ENCODE data around the gene PGLYRP4.
A peak's percentile ranks its signal among the peaks of the same experiment; 100 is the strongest.

Gene PGLYRP4

DNA sequence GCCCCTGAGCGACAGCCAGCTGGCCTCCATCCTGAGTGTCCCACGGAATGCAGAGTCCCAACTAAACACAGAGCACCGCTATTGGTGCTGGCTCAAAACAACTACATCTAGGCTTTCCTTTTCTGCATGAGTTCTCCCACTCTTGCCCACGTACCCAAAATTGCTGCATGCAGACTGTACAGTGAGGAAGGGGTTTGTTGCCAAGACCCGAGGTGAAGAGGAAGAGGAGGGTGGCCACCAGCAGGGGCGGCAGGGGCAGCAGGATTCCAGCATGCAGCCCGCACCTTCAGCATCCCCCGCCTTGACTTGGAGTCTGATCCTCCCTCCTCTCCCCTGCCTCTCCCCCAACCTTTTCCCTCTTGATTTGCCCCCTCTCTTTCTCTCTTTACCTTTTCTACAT lies 17.1 kb upstream of the PGLYRP4 start:
- Mint-ChIP-seq H3K4me1 (no peaks in the 10 kb centered on the region), H3K4me3 (no peak overlapping the region), H3K36me3 (no peaks in the 10 kb centered on the region), H3K27me3 (peaks cover 42 to 45% of the 10 kb centered on the region in 2 donors), H3K9me3 (no peaks in the 10 kb centered on the region), H3K27ac (no peak overlapping the region)
- ATAC-seq (replicated peaks): no peak
- no peak for DNase-seq

DNA sequence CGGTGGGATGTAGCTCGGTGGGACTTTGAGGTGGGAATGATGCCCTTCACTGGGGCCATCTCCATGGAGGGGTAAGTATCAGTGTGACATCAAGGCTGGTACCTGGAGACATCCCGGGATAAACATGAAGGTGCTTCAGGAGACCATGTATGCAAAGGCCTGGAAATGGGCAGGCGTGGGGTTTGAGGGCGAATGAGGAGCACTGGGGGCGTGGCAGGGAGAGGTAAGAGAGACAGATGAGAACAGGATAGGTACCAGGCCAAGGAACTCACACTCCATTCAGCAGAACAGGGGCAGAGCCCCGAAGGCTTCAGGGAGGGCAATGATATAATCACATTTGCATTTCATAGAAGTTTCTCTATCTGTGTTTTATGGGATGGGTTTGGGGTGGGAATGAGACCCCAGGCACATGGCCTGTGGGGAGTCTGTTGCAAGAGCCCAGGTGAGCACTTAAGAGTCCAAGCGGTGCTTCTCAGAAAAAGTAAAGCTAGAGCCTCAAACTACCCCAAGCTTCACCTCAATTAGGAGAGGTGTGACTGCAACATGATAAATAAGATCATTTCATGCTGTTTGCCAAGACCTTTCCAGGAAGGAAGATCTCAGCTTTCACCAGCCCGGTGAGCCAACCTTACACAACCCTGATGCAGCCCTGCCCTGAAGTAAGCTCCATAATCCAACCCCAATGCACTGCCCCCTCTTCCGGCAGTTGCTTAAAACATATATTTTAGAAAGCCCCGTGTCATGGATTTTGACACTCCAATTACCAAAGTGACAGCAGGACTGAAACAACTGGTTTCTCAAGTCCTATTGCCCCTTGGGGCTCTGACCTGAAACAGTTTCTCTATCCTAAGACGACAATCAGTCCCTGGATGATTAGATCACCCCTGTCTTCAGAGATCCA lies 16.4 kb upstream of the PGLYRP4 start:
- H3K4me1 Mint-ChIP-seq: no peaks in the 10 kb centered on the region

DNA sequence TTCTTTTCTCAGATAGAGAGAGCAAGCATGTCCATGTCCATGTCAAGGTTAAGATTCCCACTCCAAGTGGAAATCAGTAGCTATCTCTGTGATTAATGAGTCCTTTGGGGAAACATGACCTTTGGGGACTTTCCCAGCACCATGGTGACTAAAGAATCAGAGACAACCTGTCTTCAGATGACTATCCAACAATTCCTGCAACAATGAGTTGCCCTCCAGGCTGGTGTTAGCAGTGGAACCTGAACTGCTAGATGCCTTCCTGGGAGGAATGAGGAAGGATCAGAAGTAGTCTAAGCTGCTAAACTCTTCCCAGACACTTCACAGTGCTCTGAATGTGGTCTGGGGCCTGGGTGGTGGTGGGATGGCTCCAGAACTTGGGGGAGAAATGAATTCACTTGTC lies 15.5 kb upstream of the PGLYRP4 start:
- ATAC-seq (replicated peaks) (peak in 1 of 2 donors; percentile 41), DNase-seq (no peak)
- Mint-ChIP-seq H3K9me3 (no peaks in the 10 kb centered on the region), H3K4me3 (no peak overlapping the region), H3K27me3 (peaks cover 33 to 35% of the 10 kb centered on the region in 2 donors), H3K4me1 (no peaks in the 10 kb centered on the region), H3K27ac (no peak overlapping the region), H3K36me3 (no peaks in the 10 kb centered on the region)

More for the DNA sequence above, 16.4 kb upstream of the PGLYRP4 start:
- no peaks in the 10 kb centered on the region for H3K36me3 Mint-ChIP-seq
- ATAC-seq (replicated peaks) (no peak), DNase-seq (no peak)
- H3K27me3 Mint-ChIP-seq: peaks cover 38 to 41% of the 10 kb centered on the region in 2 donors
- H3K9me3 Mint-ChIP-seq: no peaks in the 10 kb centered on the region
- no peak overlapping the region for H3K27ac Mint-ChIP-seq
- no peak overlapping the region for H3K4me3 Mint-ChIP-seq

DNA sequence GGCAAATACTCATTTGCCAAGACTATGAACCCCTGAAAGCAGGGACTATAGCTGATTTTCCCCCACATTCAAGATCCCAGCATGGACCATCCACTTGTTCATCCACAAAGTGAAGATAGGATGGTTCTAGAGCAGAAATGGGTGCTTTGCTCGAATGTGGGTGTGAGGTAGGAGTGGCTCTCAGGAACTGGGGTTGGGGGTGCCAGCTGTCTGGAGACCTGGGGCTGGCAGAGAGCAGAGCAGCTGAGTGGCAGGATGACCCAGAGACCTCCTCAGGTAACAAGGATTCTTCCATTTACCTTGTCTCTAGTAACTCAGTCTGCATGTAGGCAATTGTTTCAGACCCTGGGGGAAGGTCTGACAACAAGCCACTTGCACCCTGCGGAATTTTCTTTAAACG lies 15.0 kb upstream of the PGLYRP4 start:
- DNase-seq (no peak), ATAC-seq (replicated peaks) (no peak)
- no peaks in the 10 kb centered on the region for H3K36me3 Mint-ChIP-seq
- H3K27me3 Mint-ChIP-seq: peaks cover 33 to 36% of the 10 kb centered on the region in 2 donors
- no peaks in the 10 kb centered on the region for H3K4me1 Mint-ChIP-seq
- H3K4me3 Mint-ChIP-seq: no peak overlapping the region
- H3K9me3 Mint-ChIP-seq: no peaks in the 10 kb centered on the region
- no peak overlapping the region for H3K27ac Mint-ChIP-seq

DNA sequence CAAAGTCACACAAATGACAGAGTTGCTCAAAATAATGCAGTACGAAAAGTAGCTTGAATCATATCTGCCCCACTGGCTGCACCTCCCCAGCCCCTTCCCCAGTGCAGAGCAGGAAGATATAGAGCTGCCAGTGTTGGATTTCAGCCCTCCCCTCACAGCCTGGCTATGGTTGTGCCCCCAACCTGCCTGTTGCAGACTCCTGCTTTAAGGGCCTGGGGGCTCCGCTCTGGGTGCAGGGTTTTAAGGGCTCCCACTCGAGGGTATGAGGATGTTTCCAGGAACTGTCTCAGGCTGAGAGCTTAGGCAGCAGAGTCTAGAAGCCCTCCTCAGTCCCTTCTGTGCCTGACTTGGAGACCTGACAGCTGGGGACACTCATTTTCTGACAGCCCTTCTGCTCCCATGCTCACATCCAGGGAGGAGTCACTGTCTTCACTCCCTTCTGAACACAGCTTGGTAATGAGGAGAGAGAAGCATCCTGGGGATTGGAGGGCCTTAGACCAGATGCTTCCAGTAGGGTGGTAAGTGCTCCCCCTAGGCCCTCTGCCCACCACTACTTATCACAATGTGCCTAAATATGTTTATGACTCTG lies 13.6 kb upstream of the PGLYRP4 start:
- H3K9me3 Mint-ChIP-seq: no peaks in the 10 kb centered on the region
- DNase-seq (no peak), ATAC-seq (replicated peaks) (no peak)
- H3K36me3 Mint-ChIP-seq: no peaks in the 10 kb centered on the region
- H3K4me1 Mint-ChIP-seq: peaks cover 10 to 11% of the 10 kb centered on the region in 2 donors
- no peak overlapping the region for H3K4me3 Mint-ChIP-seq
- H3K27ac Mint-ChIP-seq: no peak overlapping the region
- peaks cover 42 to 44% of the 10 kb centered on the region in 2 donors for H3K27me3 Mint-ChIP-seq

DNA sequence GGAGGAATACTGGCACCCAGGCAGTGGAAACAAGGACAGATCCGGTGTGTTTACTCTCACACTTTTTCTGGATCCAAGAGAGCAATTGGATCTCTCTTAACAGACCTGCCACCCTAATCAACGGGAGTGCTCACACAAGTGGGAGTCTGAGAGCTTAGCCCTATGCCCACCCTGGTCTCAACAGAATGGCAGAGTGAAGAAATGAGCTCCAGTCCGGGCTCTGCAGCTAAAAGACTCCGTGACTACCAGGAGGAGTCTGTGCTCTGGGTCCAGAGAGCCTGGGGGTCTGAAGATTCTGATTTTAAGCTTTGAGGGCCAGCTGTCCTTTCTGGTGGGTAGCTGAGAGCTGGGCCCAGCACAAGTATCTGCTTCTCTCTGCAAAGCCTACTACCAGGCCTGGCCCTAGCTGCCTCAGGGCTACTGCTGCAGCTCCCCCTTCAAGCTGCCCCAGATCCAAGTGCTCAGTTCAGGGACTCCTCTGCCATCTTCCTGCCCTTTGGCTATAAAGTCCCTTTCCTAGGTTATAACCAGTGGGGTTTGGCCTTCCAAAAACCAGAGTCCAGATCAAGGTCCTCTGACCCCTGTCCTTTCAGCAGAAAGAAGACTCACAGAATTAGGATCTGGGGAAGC lies 13.0 kb upstream of the PGLYRP4 start:
- DNase-seq (no peak), ATAC-seq (replicated peaks) (no peak)
- Mint-ChIP-seq H3K4me1 (peaks cover 13 to 17% of the 10 kb centered on the region in 2 donors), H3K36me3 (no peaks in the 10 kb centered on the region), H3K27ac (no peak overlapping the region), H3K4me3 (no peak overlapping the region), H3K9me3 (no peaks in the 10 kb centered on the region), H3K27me3 (peaks cover 42 to 49% of the 10 kb centered on the region in 2 donors)

DNA sequence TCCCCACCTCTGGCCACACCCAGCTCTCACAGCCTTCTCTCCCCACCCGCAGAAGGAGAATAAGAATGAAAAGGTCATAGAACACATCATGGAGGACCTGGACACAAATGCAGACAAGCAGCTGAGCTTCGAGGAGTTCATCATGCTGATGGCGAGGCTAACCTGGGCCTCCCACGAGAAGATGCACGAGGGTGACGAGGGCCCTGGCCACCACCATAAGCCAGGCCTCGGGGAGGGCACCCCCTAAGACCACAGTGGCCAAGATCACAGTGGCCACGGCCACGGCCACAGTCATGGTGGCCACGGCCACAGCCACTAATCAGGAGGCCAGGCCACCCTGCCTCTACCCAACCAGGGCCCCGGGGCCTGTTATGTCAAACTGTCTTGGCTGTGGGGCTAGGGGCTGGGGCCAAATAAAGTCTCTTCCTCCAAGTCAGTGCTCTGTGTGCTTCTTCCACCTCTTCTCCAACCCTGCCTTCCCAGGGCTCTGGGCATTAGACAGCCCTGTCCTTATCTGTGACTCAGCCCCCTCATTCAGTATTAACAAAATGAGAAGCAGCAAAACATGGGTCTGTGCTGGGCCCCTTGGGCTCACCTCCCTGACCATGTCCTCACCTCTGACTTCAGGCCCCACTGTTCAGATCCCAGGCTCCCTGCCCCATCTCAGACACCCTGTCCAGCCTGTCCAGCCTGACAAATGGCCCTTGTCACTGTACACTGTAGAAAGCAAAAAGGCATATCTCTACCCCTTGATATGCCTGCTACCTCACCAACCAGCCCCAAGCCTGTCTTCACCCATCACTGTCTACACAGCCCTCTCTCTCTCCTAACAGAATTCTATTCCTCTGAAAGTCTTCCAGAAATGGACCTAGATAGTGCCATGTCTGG lies 12.2 kb upstream of the PGLYRP4 start:
- no peak overlapping the region for H3K27ac Mint-ChIP-seq
- no peaks in the 10 kb centered on the region for H3K9me3 Mint-ChIP-seq
- H3K36me3 Mint-ChIP-seq: no peaks in the 10 kb centered on the region
- peaks cover 15 to 19% of the 10 kb centered on the region in 2 donors for H3K4me1 Mint-ChIP-seq
- H3K4me3 Mint-ChIP-seq: no peak overlapping the region
- ATAC-seq (replicated peaks) (no peak), DNase-seq (no peak)
- peaks cover 42 to 49% of the 10 kb centered on the region in 2 donors for H3K27me3 Mint-ChIP-seq

DNA sequence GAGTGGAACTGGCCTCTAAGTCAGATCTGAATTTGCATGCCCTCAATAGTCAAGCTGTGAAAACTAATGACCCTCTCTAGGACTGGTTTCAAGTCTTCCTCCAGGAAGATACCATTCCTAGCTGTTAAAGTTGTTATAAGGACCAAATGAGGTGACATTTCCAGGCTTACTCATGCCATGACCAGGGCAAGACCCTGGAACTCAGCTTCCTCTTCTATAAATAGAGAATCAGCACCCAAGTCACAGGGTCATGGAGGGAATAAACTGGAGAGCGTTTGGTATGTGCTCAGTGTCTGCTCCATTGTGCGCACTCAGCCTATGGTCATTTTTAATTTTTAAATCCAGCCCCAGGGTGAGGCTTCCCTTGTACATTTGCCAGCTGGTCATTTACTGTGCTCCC lies 11.5 kb upstream of the PGLYRP4 start:
- DNase-seq (no peak), ATAC-seq (replicated peaks) (no peak)
- peaks cover 15 to 19% of the 10 kb centered on the region in 2 donors for H3K4me1 Mint-ChIP-seq
- H3K4me3 Mint-ChIP-seq: no peak overlapping the region
- H3K27ac Mint-ChIP-seq: no peak overlapping the region
- peaks cover 40 to 50% of the 10 kb centered on the region in 2 donors for H3K27me3 Mint-ChIP-seq
- no peaks in the 10 kb centered on the region for H3K36me3 Mint-ChIP-seq
- no peaks in the 10 kb centered on the region for H3K9me3 Mint-ChIP-seq

DNA sequence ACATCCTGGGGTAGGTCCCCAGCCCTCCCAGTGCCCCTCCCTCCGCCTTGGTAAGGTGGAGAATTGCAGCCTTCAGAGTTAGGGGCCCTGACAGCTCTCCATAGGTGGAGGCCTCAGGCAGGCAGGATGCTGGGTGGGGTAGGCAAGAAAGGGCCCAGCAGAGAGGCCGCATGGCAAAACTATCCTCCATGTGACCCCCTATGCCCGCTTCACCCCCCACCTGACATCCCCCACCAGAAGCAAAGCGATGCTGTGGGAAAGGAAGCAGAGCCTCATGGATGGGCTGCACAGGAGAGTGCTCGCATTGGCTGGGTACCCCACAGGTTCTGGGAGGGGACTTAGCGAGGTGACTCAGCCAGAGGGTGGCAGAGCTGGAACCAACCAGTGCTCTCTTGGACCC lies 10.6 kb upstream of the PGLYRP4 start:
- Mint-ChIP-seq H3K4me1 (peaks cover 15 to 19% of the 10 kb centered on the region in 2 donors), H3K9me3 (no peaks in the 10 kb centered on the region), H3K4me3 (no peak overlapping the region), H3K36me3 (no peaks in the 10 kb centered on the region), H3K27me3 (peaks cover 38 to 52% of the 10 kb centered on the region in 2 donors), H3K27ac (no peak overlapping the region)
- ATAC-seq (replicated peaks) (no peak), DNase-seq (no peak)

DNA sequence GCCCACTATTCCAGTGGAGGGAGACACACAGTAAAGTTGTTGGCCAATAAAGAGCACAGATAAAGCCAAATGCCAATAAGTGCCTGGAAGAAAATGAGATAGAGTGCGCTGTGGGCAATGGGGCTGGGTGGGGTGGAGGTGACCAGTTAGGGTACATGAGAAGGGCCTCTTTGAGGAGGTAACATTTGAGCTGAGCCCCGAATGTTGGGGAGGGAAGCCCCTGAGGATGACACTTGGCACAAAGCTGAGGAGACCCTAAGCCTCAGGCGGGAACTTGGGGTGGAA lies 10.0 kb upstream of the PGLYRP4 start:
- H3K4me1 Mint-ChIP-seq: peaks cover 15 to 19% of the 10 kb centered on the region in 2 donors
- no peak overlapping the region for H3K4me3 Mint-ChIP-seq
- ATAC-seq (replicated peaks) (no peak), DNase-seq (no peak)
- H3K27me3 Mint-ChIP-seq: peaks cover 39 to 54% of the 10 kb centered on the region in 2 donors
- no peak overlapping the region for H3K27ac Mint-ChIP-seq
- no peaks in the 10 kb centered on the region for H3K9me3 Mint-ChIP-seq
- no peaks in the 10 kb centered on the region for H3K36me3 Mint-ChIP-seq

DNA sequence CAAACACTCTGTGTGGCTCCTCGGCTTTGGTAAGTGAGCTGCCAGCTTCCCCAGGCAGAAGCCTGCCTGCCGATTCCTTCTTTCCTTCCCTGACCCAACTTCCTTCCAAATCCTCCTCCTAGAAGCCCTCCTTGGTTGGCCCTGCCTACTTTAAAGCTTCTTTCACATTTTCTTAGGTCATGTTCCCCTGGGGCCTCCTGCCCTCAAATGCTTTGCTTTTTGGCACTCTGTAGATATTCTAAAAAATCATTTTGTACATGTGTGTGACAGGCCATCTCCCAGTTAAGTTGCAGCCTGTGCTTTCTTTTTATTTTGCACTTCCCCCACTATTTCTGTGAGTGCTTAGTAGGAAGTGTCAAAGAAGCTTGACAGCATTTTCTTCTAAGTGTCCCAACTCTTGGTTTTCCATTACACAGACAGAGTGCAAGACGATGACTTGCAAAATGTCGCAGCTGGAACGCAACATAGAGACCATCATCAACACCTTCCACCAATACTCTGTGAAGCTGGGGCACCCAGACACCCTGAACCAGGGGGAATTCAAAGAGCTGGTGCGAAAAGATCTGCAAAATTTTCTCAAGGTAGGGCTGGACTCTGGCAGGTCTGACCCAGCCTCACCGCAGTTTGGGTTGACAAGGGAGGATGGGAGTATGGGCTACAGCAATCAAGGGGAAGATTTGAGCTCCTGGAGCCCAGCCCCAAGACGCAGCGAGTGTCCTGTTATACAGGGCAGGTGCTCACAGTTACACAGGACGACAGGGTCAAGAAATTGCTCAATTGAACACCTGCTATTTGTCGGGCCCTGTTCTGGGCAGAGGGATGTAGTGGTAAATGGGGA lies 9.4 kb upstream of the PGLYRP4 start, which contains the start of gene S100A9:
S100A9 (plus strand) TSS at position 2 of the 838 bp plus-strand sequence; CDS start at position 432, 430 bp downstream.
- ATAC-seq (replicated peaks): no peak
- no peaks in the 10 kb centered on the region for H3K36me3 Mint-ChIP-seq
- H3K9me3 Mint-ChIP-seq: no peaks in the 10 kb centered on the region
- H3K27ac Mint-ChIP-seq: peak within 1 kb of the TSS; percentile 20
- peaks cover 39 to 54% of the 10 kb centered on the region in 2 donors for H3K27me3 Mint-ChIP-seq
- peaks cover 15 to 19% of the 10 kb centered on the region in 2 donors for H3K4me1 Mint-ChIP-seq
- DNase-seq: no peak
- H3K4me3 Mint-ChIP-seq: peak within 1 kb of the TSS in 1 of 2 donors; percentile 37

DNA sequence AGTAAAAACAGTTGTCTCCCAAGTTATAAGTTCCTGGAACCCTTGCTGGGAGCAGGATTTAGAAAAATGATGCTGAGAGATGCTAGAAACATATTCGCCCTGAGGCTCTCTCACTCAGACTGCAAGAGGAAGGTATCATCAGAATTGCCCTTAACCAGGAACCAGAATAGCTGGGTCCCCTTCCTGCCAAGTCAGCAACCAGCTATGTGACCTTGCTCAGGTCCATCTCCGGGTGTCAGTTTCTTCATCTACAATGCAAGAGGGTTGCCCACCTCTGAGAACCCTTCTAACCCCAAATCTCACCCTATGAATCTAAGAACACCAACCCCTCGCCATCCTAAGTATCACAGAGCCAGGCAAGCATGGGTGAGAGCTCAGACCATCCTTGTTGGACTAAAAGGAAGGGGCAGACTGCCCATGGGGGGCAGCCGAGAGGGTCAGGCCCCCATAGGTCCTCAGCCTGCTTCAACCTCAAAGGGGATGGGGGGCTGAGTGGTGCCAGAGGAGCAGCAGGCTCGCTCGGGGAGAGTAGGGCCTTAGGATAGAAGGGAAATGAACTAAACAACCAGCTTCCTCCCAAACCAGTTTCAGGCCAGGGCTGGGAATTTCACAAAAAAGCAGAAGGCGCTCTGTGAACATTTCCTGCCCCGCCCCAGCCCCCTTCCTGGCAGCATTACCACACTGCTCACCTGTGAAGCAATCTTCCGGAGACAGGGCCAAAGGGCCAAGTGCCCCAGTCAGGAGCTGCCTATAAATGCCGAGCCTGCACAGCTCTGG lies 8.6 kb upstream of the PGLYRP4 start:
- H3K4me1 Mint-ChIP-seq: peaks cover 16 to 19% of the 10 kb centered on the region in 2 donors
- no peak for DNase-seq
- no peak for ATAC-seq (replicated peaks)
- no peaks in the 10 kb centered on the region for H3K36me3 Mint-ChIP-seq
- peaks cover 42 to 51% of the 10 kb centered on the region in 2 donors for H3K27me3 Mint-ChIP-seq
- no peaks in the 10 kb centered on the region for H3K9me3 Mint-ChIP-seq
- no peak overlapping the region for H3K4me3 Mint-ChIP-seq
- no peak overlapping the region for H3K27ac Mint-ChIP-seq

All from stimulated activated naive B cell treated with anti-CD40 and anti-IgM and Interleukin-4, amounts not matched to agents 10 μg/mL and 1 μg/mL and 100 μg/mL, for 72 hours (primary cell).